ENCODE measurements around the gene VMAC. TPM values are rescaled to one million over a fixed set of nuclear protein-coding genes. Genes with fewer than 3 reads are reported as not detected.

The VMAC gene
- total and polyA plus RNA-seq, 9 of the 15 experiments (the other 6 are each of a cell fraction or from before 2014, with no cell fraction given), result 0.03 to 3.4 (median 1.1) TPM

DNA sequence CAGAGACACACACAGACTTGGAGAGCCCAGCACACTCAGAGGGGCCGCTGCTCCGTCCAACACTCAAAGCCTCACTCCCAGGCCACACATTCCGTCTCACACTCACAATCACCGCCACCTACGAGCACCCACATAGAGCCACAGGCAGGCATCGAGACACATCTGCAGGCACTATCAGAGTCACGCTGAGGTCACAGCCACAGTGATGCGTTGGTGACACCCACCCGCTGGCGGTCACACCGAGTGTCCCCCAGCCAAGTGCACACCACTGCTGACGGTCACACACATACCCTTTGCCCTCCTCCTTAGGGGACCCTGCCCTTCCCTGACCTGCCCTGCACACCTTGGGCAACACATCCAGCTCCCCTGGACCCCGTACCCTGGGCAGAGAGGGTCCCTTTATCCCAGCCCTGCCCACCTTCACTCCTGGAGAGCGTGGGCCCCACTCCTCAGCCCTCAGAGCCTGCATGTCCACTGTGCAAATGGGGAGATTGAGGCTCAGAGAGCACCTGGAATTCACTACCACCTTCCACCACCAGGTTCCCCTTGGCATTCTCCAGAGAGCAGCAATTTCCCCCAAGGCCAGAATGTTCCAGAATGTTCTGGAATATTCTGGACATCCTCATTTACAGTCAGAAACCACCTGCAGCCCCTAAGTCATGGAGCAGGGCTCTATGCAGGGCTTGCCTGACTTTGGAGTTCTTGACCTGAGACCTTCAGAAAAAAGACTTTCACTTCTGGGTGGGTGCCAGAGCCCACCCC lies 39.8 kb upstream of the VMAC start:
- peak in 1 of 2 experiments; percentile 85; a peak in 2 of 4 replicates for TF ChIP-seq ARNT (IDR thresholded peaks at IDR 0.05)
- no peak for TF ChIP-seq THAP7 (CRISPR knock-in tag; IDR thresholded peaks at IDR 0.05)
- peak; percentile 54 for TF ChIP-seq REST (IDR thresholded peaks at IDR 0.05; ENCODE audit: borderline replicate concordance)
- TF ChIP-seq REST (CRISPR knock-in tag; IDR thresholded peaks at IDR 0.05; ENCODE audit: low read depth), result no peak
- TF ChIP-seq CTCF (IDR thresholded peaks at IDR 0.05 in 2 of 3, conservative IDR thresholded peaks at IDR 0.05 in 1 of 3; ENCODE audit: insufficient read depth in 2 of 3, low read depth in 1 of 3, low read length in 3 of 3), result 0 out of 6 replicates have a peak, but pooled peaks of 1 of the 3 experiments have one; percentile 11
- TF ChIP-seq ZNF217 (CRISPR knock-in tag; IDR thresholded peaks at IDR 0.05), result no peak
- peak; percentile 17; the same call in 1 of the 2 replicates for TF ChIP-seq EP300 (IDR thresholded peaks at IDR 0.05; ENCODE audit: low read length)
- H3K79me2 ChIP-seq (ENCODE audit: control insufficient read depth, insufficient read depth, low read length), result no peaks in the 10 kb centered on the region
- POLR2A ChIA-PET, result interaction anchor here (1.2 kb wide), 1 partner anchor 12 kb away, joined by 3 read pairs; no protein-coding TSS in a partner anchor
- CTCF ChIA-PET (ENCODE audit: low intra/inter-chr PET ratio), result no interaction called here
- no peaks in the 10 kb centered on the region for H3K9me3 ChIP-seq (replicated peaks; ENCODE audit: control insufficient read depth, insufficient read depth, low read depth, low read length)
- no peak overlapping the region for H3K27ac ChIP-seq (ENCODE audit: extremely low read depth, low read depth, low read length)
- DNase-seq (ENCODE audit: extremely low read depth in 1 of 4, low spot score in 3 of 4) (peak in 1 of 4 experiments; percentile 6), FAIRE-seq (no peak), ATAC-seq (no peak)
- no peak overlapping the region for H3K4me3 ChIP-seq
- H3K9me1 ChIP-seq (ENCODE audit: control insufficient read depth, insufficient read depth, low read length), result no peaks in the 10 kb centered on the region
- peaks cover 2 to 19% of the 10 kb centered on the region in 2 experiments; a peak in 2 of 5 replicates for H3K27me3 ChIP-seq (ENCODE audit: control insufficient read depth in 2 of 2, insufficient read depth in 2 of 2, low read length in 2 of 2)
- no TSS peak for BruUV-seq (replicated peaks)
- no peak overlapping the region for H2AFZ ChIP-seq (ENCODE audit: low read depth, low read length)
- peaks cover 0 to 23% of the 10 kb centered on the region in 2 experiments; a peak in 2 of 5 replicates for H3K4me1 ChIP-seq (replicated peaks in 1 of 2; ENCODE audit: control insufficient read depth in 2 of 2, insufficient read depth in 2 of 2, low read length in 2 of 2)
- H3K9ac ChIP-seq (ENCODE audit: insufficient read depth in 1 of 2, low read depth in 2 of 2, low read length in 2 of 2), result peak overlapping the region in 1 of 2 experiments; percentile 46; a peak in 2 of 4 replicates
- H3K36me3 ChIP-seq (ENCODE audit: control insufficient read depth, insufficient read depth, low read length), result no peaks in the 10 kb centered on the region
- in situ Hi-C loops (cut with MboI) (no loop called here), intact Hi-C loops (cut with micrococcal nuclease) (no loop called here)
- no peak overlapping the region for H3K4me2 ChIP-seq (ENCODE audit: insufficient read depth, low read length)
- 33% methylated on average over 14 of the region's 14 CpGs for WGBS (ENCODE audit: insufficient coverage, low coverage, missing lambda C conversion rate)
- H4K20me1 ChIP-seq (replicated peaks; ENCODE audit: control insufficient read depth, insufficient read depth, low read length), result peaks cover 3% of the 10 kb centered on the region; the same call in 1 of the 2 replicates
